ENCODE measurements around the gene METTL17. TPM values are rescaled to one million over a fixed set of nuclear protein-coding genes. Genes with fewer than 3 reads are reported as not detected.

METTL17 gene
- total RNA-seq, 1 experiment from 2014 or later = 39.6 TPM

DNA sequence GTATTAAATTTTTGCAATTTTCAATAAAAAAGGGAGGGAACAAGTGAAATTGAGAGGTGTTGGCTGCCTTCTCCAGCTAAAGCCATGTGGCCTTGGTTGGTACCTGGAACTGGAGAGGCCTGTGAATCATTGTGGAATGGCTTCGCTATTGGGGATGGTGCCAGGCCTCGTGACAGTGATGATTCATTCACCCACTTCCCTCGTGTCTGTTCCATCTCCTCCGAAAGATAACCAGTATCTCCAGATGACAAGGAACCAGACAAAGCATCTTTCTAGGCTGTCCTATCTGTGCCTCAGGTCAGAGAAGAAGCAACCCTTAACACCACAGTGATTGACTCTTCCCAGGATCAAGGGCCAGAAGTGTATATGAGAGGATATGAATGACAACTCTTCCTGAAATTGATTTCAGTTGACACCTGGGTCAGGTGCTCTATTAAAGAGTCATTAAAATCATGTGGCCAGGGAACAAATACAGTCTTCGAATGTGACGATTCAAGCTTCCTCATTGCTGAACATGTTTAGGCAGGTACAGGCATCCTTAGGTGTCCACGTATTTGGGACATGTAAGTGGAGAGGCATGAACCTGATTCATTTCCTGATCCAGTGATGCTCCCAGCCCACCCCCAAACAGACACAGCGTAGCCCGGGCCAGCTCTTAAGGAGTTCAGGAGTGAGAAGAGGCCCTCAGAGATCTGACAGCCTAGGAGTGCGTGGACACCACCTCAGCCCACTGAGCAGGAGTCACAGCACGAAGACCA lies 52.1 kb downstream of the METTL17 start, which contains the start of gene RNASE7:
Gene RNASE7, plus strand, starts transcription at position 687 of the 758 bp plus-strand sequence. CDS start 631 bp downstream, outside the sequence.
- intact Hi-C loops (cut with micrococcal nuclease; ENCODE audit: unreplicated experiment) = loop anchor here (2.0 kb wide), 1 partner anchor 27 kb away; no protein-coding TSS in a partner anchor
- H3K27me3 ChIP-seq (ENCODE audit: control insufficient read depth, insufficient read depth, low read length) = peaks cover 2% of the 10 kb centered on the region
- H3K36me3 ChIP-seq (ENCODE audit: control insufficient read depth, insufficient read depth, low read length) = no peaks in the 10 kb centered on the region
- in situ Hi-C loops (cut with HindIII; ENCODE audit: low pct_unique_long_range_greater_than_20kb, low sequenced_read_pairs) = no loop called here
- no peak for DNase-seq (ENCODE audit: low read depth, low spot score)
- no TSS peak for BruUV-seq (replicated peaks)
- H3K4me3 ChIP-seq (ENCODE audit: low read depth in 2 of 2, low read length in 2 of 2) = no peak within 1 kb of the TSS
- no peak for ATAC-seq
- H3K9me3 ChIP-seq (ENCODE audit: control insufficient read depth, insufficient read depth, low read depth, low read length) = no peaks in the 10 kb centered on the region
- no peaks in the 10 kb centered on the region for H3K4me1 ChIP-seq (ENCODE audit: control insufficient read depth, insufficient read depth, low read length)
- H3K27ac ChIP-seq (ENCODE audit: low read length) = no peak within 1 kb of the TSS
- TF ChIP-seq SIN3A (IDR thresholded peaks at IDR 0.05; ENCODE audit: borderline replicate concordance, insufficient read depth, low read depth, low read length) (no peak), TCF7L2 (IDR thresholded peaks at IDR 0.05; ENCODE audit: low read depth, low read length) (no peak), POLR2AphosphoS5 (IDR thresholded peaks at IDR 0.05; ENCODE audit: low read depth, low read length) (no peak)
- TF ChIP-seq, protein P1, sequence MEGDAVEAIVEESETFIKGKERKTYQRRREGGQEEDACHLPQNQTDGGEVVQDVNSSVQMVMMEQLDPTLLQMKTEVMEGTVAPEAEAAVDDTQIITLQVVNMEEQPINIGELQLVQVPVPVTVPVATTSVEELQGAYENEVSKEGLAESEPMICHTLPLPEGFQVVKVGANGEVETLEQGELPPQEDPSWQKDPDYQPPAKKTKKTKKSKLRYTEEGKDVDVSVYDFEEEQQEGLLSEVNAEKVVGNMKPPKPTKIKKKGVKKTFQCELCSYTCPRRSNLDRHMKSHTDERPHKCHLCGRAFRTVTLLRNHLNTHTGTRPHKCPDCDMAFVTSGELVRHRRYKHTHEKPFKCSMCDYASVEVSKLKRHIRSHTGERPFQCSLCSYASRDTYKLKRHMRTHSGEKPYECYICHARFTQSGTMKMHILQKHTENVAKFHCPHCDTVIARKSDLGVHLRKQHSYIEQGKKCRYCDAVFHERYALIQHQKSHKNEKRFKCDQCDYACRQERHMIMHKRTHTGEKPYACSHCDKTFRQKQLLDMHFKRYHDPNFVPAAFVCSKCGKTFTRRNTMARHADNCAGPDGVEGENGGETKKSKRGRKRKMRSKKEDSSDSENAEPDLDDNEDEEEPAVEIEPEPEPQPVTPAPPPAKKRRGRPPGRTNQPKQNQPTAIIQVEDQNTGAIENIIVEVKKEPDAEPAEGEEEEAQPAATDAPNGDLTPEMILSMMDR (IDR thresholded peaks at IDR 0.05) = no peak
- TF ChIP-seq, protein P2, sequence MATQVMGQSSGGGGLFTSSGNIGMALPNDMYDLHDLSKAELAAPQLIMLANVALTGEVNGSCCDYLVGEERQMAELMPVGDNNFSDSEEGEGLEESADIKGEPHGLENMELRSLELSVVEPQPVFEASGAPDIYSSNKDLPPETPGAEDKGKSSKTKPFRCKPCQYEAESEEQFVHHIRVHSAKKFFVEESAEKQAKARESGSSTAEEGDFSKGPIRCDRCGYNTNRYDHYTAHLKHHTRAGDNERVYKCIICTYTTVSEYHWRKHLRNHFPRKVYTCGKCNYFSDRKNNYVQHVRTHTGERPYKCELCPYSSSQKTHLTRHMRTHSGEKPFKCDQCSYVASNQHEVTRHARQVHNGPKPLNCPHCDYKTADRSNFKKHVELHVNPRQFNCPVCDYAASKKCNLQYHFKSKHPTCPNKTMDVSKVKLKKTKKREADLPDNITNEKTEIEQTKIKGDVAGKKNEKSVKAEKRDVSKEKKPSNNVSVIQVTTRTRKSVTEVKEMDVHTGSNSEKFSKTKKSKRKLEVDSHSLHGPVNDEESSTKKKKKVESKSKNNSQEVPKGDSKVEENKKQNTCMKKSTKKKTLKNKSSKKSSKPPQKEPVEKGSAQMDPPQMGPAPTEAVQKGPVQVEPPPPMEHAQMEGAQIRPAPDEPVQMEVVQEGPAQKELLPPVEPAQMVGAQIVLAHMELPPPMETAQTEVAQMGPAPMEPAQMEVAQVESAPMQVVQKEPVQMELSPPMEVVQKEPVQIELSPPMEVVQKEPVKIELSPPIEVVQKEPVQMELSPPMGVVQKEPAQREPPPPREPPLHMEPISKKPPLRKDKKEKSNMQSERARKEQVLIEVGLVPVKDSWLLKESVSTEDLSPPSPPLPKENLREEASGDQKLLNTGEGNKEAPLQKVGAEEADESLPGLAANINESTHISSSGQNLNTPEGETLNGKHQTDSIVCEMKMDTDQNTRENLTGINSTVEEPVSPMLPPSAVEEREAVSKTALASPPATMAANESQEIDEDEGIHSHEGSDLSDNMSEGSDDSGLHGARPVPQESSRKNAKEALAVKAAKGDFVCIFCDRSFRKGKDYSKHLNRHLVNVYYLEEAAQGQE (IDR thresholded peaks at IDR 0.05; ENCODE audit: insufficient read depth in 1 of 2, low read depth in 2 of 2, low read length in 1 of 2) = no peak
- ChIA-PET POLR2A (no interaction called here), CTCF (no interaction called here)

DNA sequence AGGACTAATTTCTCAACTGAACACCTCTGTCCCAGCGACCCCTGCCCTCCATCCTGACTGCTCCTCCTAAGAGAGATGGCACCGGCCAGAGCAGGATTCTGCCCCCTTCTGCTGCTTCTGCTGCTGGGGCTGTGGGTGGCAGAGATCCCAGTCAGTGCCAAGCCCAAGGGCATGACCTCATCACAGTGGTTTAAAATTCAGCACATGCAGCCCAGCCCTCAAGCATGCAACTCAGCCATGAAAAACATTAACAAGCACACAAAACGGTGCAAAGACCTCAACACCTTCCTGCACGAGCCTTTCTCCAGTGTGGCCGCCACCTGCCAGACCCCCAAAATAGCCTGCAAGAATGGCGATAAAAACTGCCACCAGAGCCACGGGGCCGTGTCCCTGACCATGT lies 53.1 kb downstream of the METTL17 start:
- in situ Hi-C loops (cut with HindIII; ENCODE audit: low pct_unique_long_range_greater_than_20kb, low sequenced_read_pairs) (no loop called here), intact Hi-C loops (cut with micrococcal nuclease; ENCODE audit: unreplicated experiment) (no loop called here)
- no peaks in the 10 kb centered on the region for H3K9me3 ChIP-seq (ENCODE audit: control insufficient read depth, insufficient read depth, low read depth, low read length)
- peaks cover 2% of the 10 kb centered on the region for H3K27me3 ChIP-seq (ENCODE audit: control insufficient read depth, insufficient read depth, low read length)
- H3K4me1 ChIP-seq (ENCODE audit: control insufficient read depth, insufficient read depth, low read length) = no peaks in the 10 kb centered on the region
- no peak overlapping the region for H3K4me3 ChIP-seq (ENCODE audit: low read depth in 2 of 2, low read length in 2 of 2)
- no peaks in the 10 kb centered on the region for H3K36me3 ChIP-seq (ENCODE audit: control insufficient read depth, insufficient read depth, low read length)
- H3K27ac ChIP-seq (ENCODE audit: low read length) = no peak overlapping the region
- ChIA-PET CTCF (interaction anchor here (1.2 kb wide), 1 partner anchor 28 kb away, joined by 5 read pairs; no protein-coding TSS in a partner anchor), POLR2A (no interaction called here)
- TF ChIP-seq POLR2AphosphoS5 (IDR thresholded peaks at IDR 0.05; ENCODE audit: low read depth, low read length) (no peak), SIN3A (IDR thresholded peaks at IDR 0.05; ENCODE audit: borderline replicate concordance, insufficient read depth, low read depth, low read length) (no peak), TCF7L2 (IDR thresholded peaks at IDR 0.05; ENCODE audit: low read depth, low read length) (no peak)
- TF ChIP-seq, protein P1 (IDR thresholded peaks at IDR 0.05) = no peak
- TF ChIP-seq, protein P2 (IDR thresholded peaks at IDR 0.05; ENCODE audit: insufficient read depth in 1 of 2, low read depth in 2 of 2, low read length in 1 of 2) = no peak
- no peak for DNase-seq (ENCODE audit: low read depth, low spot score)
- ATAC-seq = no peak
- BruUV-seq (replicated peaks) = no TSS peak

Measured in Panc1 (cell line).